ENCODE data around the gene CSRP1.

DNA sequence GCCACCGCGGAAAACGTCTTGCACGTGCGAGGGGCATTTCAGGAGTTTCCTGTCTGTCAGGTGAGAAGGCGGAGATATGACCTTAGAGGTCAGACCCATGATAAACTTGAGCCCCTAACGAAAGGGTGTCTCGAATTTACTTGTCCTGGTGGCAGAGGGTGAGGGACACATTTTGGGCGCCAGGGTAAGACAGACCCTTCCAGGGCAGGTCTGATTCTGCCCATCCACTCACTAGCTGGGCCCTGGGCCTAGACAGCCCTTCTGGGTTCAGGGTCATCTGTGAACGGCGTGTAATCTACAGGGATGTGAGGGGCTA lies 395 bp upstream of the CSRP1 start:
- no peak for TF ChIP-seq REST (IDR thresholded peaks at IDR 0.05; ENCODE audit: insufficient read depth in 1 of 2, low read depth in 2 of 2, low read length in 2 of 2)
- TF ChIP-seq POLR2AphosphoS5 (IDR thresholded peaks at IDR 0.05; ENCODE audit: low read depth, low read length) = no peak
- TF ChIP-seq TAF1 (IDR thresholded peaks at IDR 0.05; ENCODE audit: borderline replicate concordance, insufficient read depth, low read length) = no peak
